Vagina (tissue), 2 donors: ENCODE data around the gene METTL26. TPM values are rescaled to one million over a fixed set of nuclear protein-coding genes. Genes with fewer than 3 reads are reported as not detected.

Experiments used
- DNase-seq, 2 donors: peaks; one replicate each; pipeline ENCODE4 v3.0.0-alpha.2; 2017; ENCODE audit errors: extremely low spot score in 2 of 2
- H3K27ac ChIP-seq: fragments of 200-600 bp; sonication (generic); one replicate; pipeline ENCODE4 v1.5.1; 2019
- H3K27me3 ChIP-seq: fragments of 200-600 bp; sonication (generic); one replicate; pipeline ENCODE4 v1.5.1; 2019
- H3K36me3 ChIP-seq, 2 donors: fragments of 200-600 bp; sonication (generic); one replicate each; pipeline ENCODE4 v1.5.1; 2017 to 2019
- H3K4me1 ChIP-seq: fragments of 200-600 bp; sonication (generic); one replicate; pipeline ENCODE4 v1.5.1; 2019
- H3K4me3 ChIP-seq, 2 donors: fragments of 200-600 bp; sonication (generic); 1 replicate in 1 of 2; 2 replicates in 1 of 2; pipeline ENCODE4 v1.5.1; 2016 to 2019
- H3K9me3 ChIP-seq: fragments of 200-600 bp; sonication (generic); one replicate; pipeline ENCODE4 v1.5.1; 2019
- CTCF ChIP-seq, 3 experiments: fragments of 450-650 bp in 2 of 3; fragments of 200-600 bp in 1 of 3; sonication (generic) in 1 of 3; IDR thresholded peaks; one replicate each; pipeline ENCODE4 v1.5.1; 2017 to 2019; ENCODE audit warnings: antibody characterized with exemption in 3 of 3, mild to moderate bottlenecking in 2 of 3, moderate library complexity in 2 of 3
- POLR2A ChIP-seq, 2 donors: fragments of 450-650 bp; IDR thresholded peaks; one replicate each; pipeline ENCODE4 v1.6.1; 2017; ENCODE audit warnings: antibody characterized with exemption in 2 of 2, mild to moderate bottlenecking in 2 of 2, moderate library complexity in 2 of 2
- POLR2AphosphoS5 ChIP-seq, 2 donors: sonication (generic); formaldehyde crosslinking; IDR thresholded peaks; one replicate each; pipeline ENCODE4 v1.9.0; 2017; ENCODE audit warnings: antibody characterized with exemption in 2 of 2, mild to moderate bottlenecking in 2 of 2, low read depth in 1 of 2; ENCODE audit not compliant: insufficient read depth in 1 of 2
- intact Hi-C: fragments of 100-400 bp; cut with DNase I; formaldehyde crosslinking; loops from one replicate; pipeline ENCODE4 v1.15.1; 2023
- total RNA-seq: library from RNA; depleted of rRNA; stranded (reverse); fragments of >200 nt; gene quantifications from one replicate; pipeline ENCODE4 v1.2.3, GENCODE V29; 2016

Gene METTL26
- total RNA-seq, 1 donor from 2014 or later, result 187 TPM

GRCh38 chr16:679814-680624, 43.9 kb upstream of the METTL26 start, which contains the start of gene STUB1:
Gene STUB1, plus strand, starts transcription at chr16:680410. Its CDS starts 116 bp downstream, at chr16:680526.
- no peak for DNase-seq
- H3K27me3 ChIP-seq, result no peaks in the 10 kb centered on the region
- no peaks in the 10 kb centered on the region for H3K9me3 ChIP-seq
- TF ChIP-seq POLR2AphosphoS5 (IDR thresholded peaks at IDR 0.05; ENCODE audit: insufficient read depth in 1 of 2, low read depth in 1 of 2), result peak in 1 of 2 donors; percentile 40
- TF ChIP-seq CTCF (IDR thresholded peaks at IDR 0.05), result no peak
- TF ChIP-seq POLR2A (IDR thresholded peaks at IDR 0.05), result peak in 1 of 2 donors; percentile 87
- H3K27ac ChIP-seq, result peak within 1 kb of the TSS; percentile 82
- H3K36me3 ChIP-seq, result peaks cover 0 to 17% of the 10 kb centered on the region in 2 donors
- H3K4me3 ChIP-seq, result peak within 1 kb of the TSS; percentile 79 to 83
- H3K4me1 ChIP-seq, result peaks cover 74% of the 10 kb centered on the region
- intact Hi-C loops, result no loop called here

- peaks cover 75% of the 10 kb centered on the region for H3K4me1 ChIP-seq
Measured at GRCh38 chr16:678858-679813, 43.0 kb upstream of the METTL26 start.

GRCh38 chr16:678209-678857, 42.2 kb upstream of the METTL26 start:
- peaks cover 0 to 20% of the 10 kb centered on the region in 2 donors for H3K36me3 ChIP-seq
- H3K4me1 ChIP-seq, result peaks cover 70% of the 10 kb centered on the region
- H3K9me3 ChIP-seq, result no peaks in the 10 kb centered on the region
- intact Hi-C loops, result no loop called here
- DNase-seq, result no peak
- no peak for TF ChIP-seq POLR2A (IDR thresholded peaks at IDR 0.05)
- TF ChIP-seq CTCF (IDR thresholded peaks at IDR 0.05), result no peak
- TF ChIP-seq POLR2AphosphoS5 (IDR thresholded peaks at IDR 0.05; ENCODE audit: insufficient read depth in 1 of 2, low read depth in 1 of 2), result no peak
- H3K4me3 ChIP-seq, result no peak overlapping the region
- H3K27me3 ChIP-seq, result no peaks in the 10 kb centered on the region
- H3K27ac ChIP-seq, result no peak overlapping the region

More at GRCh38 chr16:678858-679813, 43.0 kb upstream of the METTL26 start:
- no peak for DNase-seq
- H3K4me3 ChIP-seq, result peak overlapping the region; percentile 79 to 83
- H3K27me3 ChIP-seq, result no peaks in the 10 kb centered on the region
- H3K9me3 ChIP-seq, result no peaks in the 10 kb centered on the region
- intact Hi-C loops, result no loop called here
- H3K27ac ChIP-seq, result peak overlapping the region; percentile 77
- H3K36me3 ChIP-seq, result peaks cover 0 to 17% of the 10 kb centered on the region in 2 donors
- no peak for TF ChIP-seq POLR2AphosphoS5 (IDR thresholded peaks at IDR 0.05; ENCODE audit: insufficient read depth in 1 of 2, low read depth in 1 of 2)
- no peak for TF ChIP-seq POLR2A (IDR thresholded peaks at IDR 0.05)
- TF ChIP-seq CTCF (IDR thresholded peaks at IDR 0.05), result no peak

GRCh38 chr16:677316-678190, 41.4 kb upstream of the METTL26 start:
- Histone ChIP-seq H3K27me3 (no peaks in the 10 kb centered on the region), H3K4me3 (no peak overlapping the region), H3K9me3 (no peaks in the 10 kb centered on the region), H3K27ac (no peak overlapping the region), H3K36me3 (peaks cover 0 to 21% of the 10 kb centered on the region in 2 donors), H3K4me1 (peaks cover 62% of the 10 kb centered on the region)
- TF ChIP-seq POLR2AphosphoS5 (IDR thresholded peaks at IDR 0.05; ENCODE audit: insufficient read depth in 1 of 2, low read depth in 1 of 2) (no peak), CTCF (IDR thresholded peaks at IDR 0.05) (no peak), POLR2A (IDR thresholded peaks at IDR 0.05) (no peak)
- intact Hi-C loops, result no loop called here
- no peak for DNase-seq
